Stimulated activated effector memory CD8-positive, alpha-beta T cell treated with anti-CD3 and anti-CD28 coated beads, Interleukin-12 subunit alpha, Interleukin-12 subunit beta, amount 100 ng/mL, for 72 hours (primary cell): ENCODE measurements around the gene ITGAE.
"Not testable (repeated sequence)": the region's sequence is repeated elsewhere in the genome, so short reads cannot be mapped to it uniquely, and the experiment has no call there.

Source experiments
- ATAC-seq: fragments of 150-1000 bp; cut with Tn5 transposase; 2 replicates; pipeline ENCODE4 v1.10.0; 2021
- DNase-seq, 2 donors: peaks; one replicate each; pipeline ENCODE4 v3.0.0; 2021 to 2022; ENCODE audit warnings: low spot score in 2 of 2
- H3K27ac Mint-ChIP-seq: one replicate; pipeline ENCODE4 v1.8.0; 2022; ENCODE audit warnings: mild to moderate bottlenecking, mixed read lengths
- H3K36me3 Mint-ChIP-seq: one replicate; pipeline ENCODE4 v1.8.0; 2022; ENCODE audit warnings: mild to moderate bottlenecking, mixed read lengths
- H3K4me1 Mint-ChIP-seq: one replicate; pipeline ENCODE4 v1.8.0; 2022; ENCODE audit warnings: mixed read lengths
- H3K4me3 Mint-ChIP-seq: one replicate; pipeline ENCODE4 v1.8.0; 2022; ENCODE audit warnings: mild to moderate bottlenecking, mixed read lengths
- H3K9me3 Mint-ChIP-seq: one replicate; pipeline ENCODE4 v1.8.0; 2022; ENCODE audit warnings: mixed read lengths

ITGAE gene

DNA sequence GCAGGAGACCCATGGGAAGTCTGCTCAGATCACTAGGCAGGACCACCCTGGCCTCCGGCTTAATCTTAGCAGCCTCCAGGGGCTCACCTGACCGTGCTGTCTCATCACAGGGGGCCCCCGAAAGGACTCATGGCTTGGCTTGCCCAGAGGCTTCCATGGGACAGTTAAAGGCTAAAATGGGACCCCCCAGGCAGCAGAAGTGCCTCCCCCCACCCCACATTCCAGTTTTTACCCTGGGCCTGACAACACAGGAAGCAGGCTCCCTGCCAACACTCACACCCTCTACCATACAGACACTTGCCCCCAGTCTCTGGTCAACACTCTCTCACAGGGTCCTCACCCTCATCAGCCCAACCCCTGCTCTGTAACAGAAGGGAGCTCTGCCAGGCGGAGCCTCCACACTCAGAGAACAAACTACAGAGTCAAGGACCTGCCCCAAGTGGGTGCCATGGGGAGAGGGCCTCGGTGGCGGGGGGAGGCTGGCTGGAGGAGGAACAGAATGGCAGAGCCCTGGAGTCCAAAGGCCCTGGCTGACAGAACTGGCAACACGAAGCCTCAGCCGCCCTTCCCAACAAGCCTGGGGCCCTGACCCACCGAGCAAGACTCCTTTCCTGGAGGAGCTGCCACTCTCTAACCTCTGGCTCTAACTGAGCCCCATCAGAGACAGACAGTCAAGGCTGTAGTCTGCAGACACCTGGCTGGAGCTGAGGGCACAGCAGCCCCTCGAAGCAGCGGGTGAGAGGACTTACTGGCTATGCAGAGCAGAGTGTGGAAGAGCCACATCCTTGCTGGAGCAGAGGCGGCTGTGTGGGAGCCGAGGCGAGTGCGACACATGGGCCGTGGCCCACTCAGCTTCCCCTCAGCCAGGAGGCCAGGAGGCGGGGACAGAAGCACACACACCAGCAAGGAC, at the start of gene ITGAE:
Gene ITGAE, minus strand, starts transcription at position 827 of the 910 bp plus-strand sequence. Its CDS starts 44 bp downstream, at position 783.
- H3K27ac Mint-ChIP-seq = peak within 1 kb of the TSS; percentile 88
- H3K4me3 Mint-ChIP-seq = peak within 1 kb of the TSS; percentile 80

GRCh38 chr17:3848229-3848835, 47.3 kb upstream of the ITGAE start:
- ATAC-seq (no peak), DNase-seq (no peak)
- H3K27ac Mint-ChIP-seq = no peak overlapping the region
- no peak overlapping the region for H3K4me3 Mint-ChIP-seq
- peaks cover 20% of the 10 kb centered on the region for H3K36me3 Mint-ChIP-seq
- peaks cover 33% of the 10 kb centered on the region for H3K4me1 Mint-ChIP-seq
- H3K9me3 Mint-ChIP-seq = no peaks in the 10 kb centered on the region

More for the DNA sequence above, at the start of gene ITGAE:
- ATAC-seq (no peak), DNase-seq (no peak)
- Mint-ChIP-seq H3K4me1 (peaks cover 81% of the 10 kb centered on the region), H3K9me3 (no peaks in the 10 kb centered on the region), H3K36me3 (peaks cover 36% of the 10 kb centered on the region)

- H3K27ac Mint-ChIP-seq = no peak overlapping the region
- DNase-seq = no peak
- ATAC-seq = no peak
- H3K4me3 Mint-ChIP-seq = peak overlapping the region; percentile 22
- no peaks in the 10 kb centered on the region for H3K9me3 Mint-ChIP-seq
- peaks cover 30% of the 10 kb centered on the region for H3K4me1 Mint-ChIP-seq
- peaks cover 31% of the 10 kb centered on the region for H3K36me3 Mint-ChIP-seq
These were observed 46.2 kb upstream of the ITGAE start for GRCh38 chr17:3847165-3847670.

DNA sequence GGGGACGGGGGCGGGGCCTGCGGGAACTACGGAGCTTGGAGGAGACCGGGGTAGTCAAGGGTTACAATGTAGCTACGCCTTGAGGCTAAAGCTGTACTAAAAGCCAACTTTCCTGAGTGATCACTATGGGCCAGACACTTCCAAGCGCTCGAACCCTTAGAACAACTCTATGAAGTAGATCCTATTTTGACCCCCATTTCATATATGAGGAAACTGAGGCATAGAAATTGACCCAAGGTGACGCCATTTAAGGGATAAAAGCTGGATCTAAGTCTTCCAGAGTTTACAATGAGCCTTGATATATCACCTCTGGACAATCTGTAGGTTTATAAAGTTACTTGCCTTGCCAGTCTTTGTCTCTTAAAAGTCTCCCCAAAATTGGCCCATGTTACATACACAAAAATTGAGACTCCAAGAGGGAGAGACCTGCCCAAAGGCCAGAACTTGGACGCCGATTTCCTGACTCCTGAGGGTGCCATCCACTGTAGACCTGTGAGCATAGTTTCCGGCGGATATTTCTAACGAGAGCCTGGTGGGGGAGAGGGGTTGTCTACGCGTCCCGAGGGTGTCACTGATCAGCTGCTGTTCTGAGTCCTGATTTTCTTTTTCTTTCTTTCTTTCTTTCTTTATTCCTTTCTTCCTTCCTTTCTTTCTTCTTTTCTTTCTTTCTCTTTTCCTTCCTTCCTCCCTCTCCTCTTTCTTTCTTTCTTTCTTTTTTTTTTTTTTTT, 45.6 kb upstream of the ITGAE start:
- H3K9me3 Mint-ChIP-seq = no peaks in the 10 kb centered on the region
- peak overlapping the region; percentile 93 for H3K27ac Mint-ChIP-seq
- DNase-seq (no peak), ATAC-seq (no peak)
- H3K4me1 Mint-ChIP-seq = peaks cover 27% of the 10 kb centered on the region
- H3K36me3 Mint-ChIP-seq = peaks cover 37% of the 10 kb centered on the region
- H3K4me3 Mint-ChIP-seq = peak overlapping the region; percentile 87

GRCh38 chr17:3845621-3846436, 44.8 kb upstream of the ITGAE start, which contains the start of gene NCBP3:
NCBP3 (minus strand) TSS chr17:3846246; CDS start chr17:3846223, 23 bp downstream.
- Mint-ChIP-seq H3K27ac (peak within 1 kb of the TSS; percentile 93), H3K36me3 (peaks cover 45% of the 10 kb centered on the region), H3K4me1 (peaks cover 25% of the 10 kb centered on the region), H3K9me3 (no peaks in the 10 kb centered on the region), H3K4me3 (peak within 1 kb of the TSS; percentile 87)
- ATAC-seq (peak; percentile 96), DNase-seq (peak; percentile 94 to 98)

DNA sequence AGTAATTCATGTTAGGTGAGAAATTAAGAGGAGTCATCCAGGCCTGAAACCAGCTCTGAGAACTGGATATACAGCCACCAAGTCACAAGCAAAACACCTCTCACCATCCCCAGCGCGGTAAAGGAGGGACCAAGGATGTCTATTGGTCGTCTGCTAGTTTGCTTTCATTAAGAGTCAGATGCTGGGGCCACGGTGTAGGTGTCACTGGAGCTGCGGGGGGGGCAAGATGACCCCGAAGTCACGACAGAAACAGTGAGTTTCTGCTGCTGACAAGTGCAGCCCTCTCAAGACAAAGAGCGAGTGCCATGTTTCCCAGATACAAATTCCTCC, 44.3 kb upstream of the ITGAE start:
- Mint-ChIP-seq H3K9me3 (no peaks in the 10 kb centered on the region), H3K27ac (peak overlapping the region; percentile 93), H3K4me1 (peaks cover 30% of the 10 kb centered on the region), H3K36me3 (peaks cover 50% of the 10 kb centered on the region), H3K4me3 (peak overlapping the region; percentile 87)
- ATAC-seq (peak; percentile 73), DNase-seq (peak; percentile 27 to 75)

DNA sequence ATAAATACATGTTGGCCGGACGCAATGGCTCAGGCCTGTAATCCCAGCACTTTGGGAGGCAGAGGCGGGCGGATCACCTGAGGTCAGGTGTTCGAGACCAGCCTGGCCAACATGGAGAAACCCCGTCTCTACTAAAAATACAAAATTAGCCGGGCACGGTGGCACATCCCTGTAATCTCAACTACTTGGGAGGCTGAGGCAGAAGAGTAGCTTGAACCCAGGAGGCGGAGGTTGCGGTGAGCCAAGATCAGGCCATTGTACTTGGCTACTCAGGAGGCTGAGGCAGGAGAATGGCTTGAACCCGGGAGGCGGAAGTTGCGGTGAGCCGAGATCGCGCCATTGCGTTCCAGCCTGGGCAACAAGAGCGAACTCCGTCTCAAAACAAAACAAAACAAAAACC, 43.6 kb upstream of the ITGAE start:
- peaks cover 36% of the 10 kb centered on the region for H3K4me1 Mint-ChIP-seq

GRCh38 chr17:3843935-3844516, 43.0 kb upstream of the ITGAE start:
- ATAC-seq = no peak
- DNase-seq = no peak
- no peaks in the 10 kb centered on the region for H3K9me3 Mint-ChIP-seq
- peaks cover 63% of the 10 kb centered on the region for H3K36me3 Mint-ChIP-seq
- peak overlapping the region; percentile 52 for H3K27ac Mint-ChIP-seq
- peaks cover 38% of the 10 kb centered on the region for H3K4me1 Mint-ChIP-seq
- H3K4me3 Mint-ChIP-seq = peak overlapping the region; percentile 87

More for the DNA sequence above, 43.6 kb upstream of the ITGAE start:
- peaks cover 57% of the 10 kb centered on the region for H3K36me3 Mint-ChIP-seq
- peak overlapping the region; percentile 52 for H3K27ac Mint-ChIP-seq
- peak overlapping the region; percentile 87 for H3K4me3 Mint-ChIP-seq
- not testable (repeated sequence) for ATAC-seq, H3K9me3 Mint-ChIP-seq, DNase-seq

- Mint-ChIP-seq H3K4me3 (no peak overlapping the region), H3K27ac (peak overlapping the region; percentile 23), H3K4me1 (peaks cover 30% of the 10 kb centered on the region), H3K36me3 (peaks cover 99% of the 10 kb centered on the region), H3K9me3 (no peaks in the 10 kb centered on the region)
- DNase-seq (no peak), ATAC-seq (no peak)
These were observed 37.2 kb upstream of the ITGAE start for GRCh38 chr17:3838206-3838605.

- DNase-seq (no peak), ATAC-seq (no peak)
- H3K36me3 Mint-ChIP-seq = peaks cover 97% of the 10 kb centered on the region
- no peak overlapping the region for H3K4me3 Mint-ChIP-seq
- H3K9me3 Mint-ChIP-seq = no peaks in the 10 kb centered on the region
- H3K4me1 Mint-ChIP-seq = peaks cover 29% of the 10 kb centered on the region
- no peak overlapping the region for H3K27ac Mint-ChIP-seq
These were observed 35.6 kb upstream of the ITGAE start for GRCh38 chr17:3836551-3836950.

- ATAC-seq (no peak), DNase-seq (no peak)
- Mint-ChIP-seq H3K36me3 (peaks cover 97% of the 10 kb centered on the region), H3K4me1 (peaks cover 26% of the 10 kb centered on the region), H3K27ac (no peak overlapping the region), H3K4me3 (no peak overlapping the region), H3K9me3 (no peaks in the 10 kb centered on the region)
These were observed 34.6 kb upstream of the ITGAE start for GRCh38 chr17:3835410-3836229.

DNA sequence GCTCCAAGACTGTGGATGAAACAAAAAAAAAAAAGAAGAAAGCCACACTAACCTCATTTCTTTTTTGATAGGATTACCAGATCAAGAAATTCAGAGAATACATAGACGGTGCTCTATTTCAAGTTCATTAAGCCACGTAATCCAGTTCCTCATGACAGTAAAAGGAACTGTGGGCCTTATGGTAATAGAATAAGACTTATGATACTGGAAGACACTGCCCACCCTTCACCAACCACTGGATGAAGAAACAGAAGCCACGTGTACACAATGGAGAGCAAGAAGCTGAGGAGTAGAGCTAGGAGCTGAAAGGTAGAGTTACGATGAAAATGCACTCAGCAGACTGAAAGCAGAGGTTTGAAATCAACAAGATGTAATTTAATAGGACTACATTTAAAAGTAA, 33.8 kb upstream of the ITGAE start:
- no peak overlapping the region for H3K27ac Mint-ChIP-seq
- peaks cover 97% of the 10 kb centered on the region for H3K36me3 Mint-ChIP-seq
- H3K9me3 Mint-ChIP-seq = no peaks in the 10 kb centered on the region
- peaks cover 19% of the 10 kb centered on the region for H3K4me1 Mint-ChIP-seq
- ATAC-seq (no peak), DNase-seq (no peak)
- no peak overlapping the region for H3K4me3 Mint-ChIP-seq

DNA sequence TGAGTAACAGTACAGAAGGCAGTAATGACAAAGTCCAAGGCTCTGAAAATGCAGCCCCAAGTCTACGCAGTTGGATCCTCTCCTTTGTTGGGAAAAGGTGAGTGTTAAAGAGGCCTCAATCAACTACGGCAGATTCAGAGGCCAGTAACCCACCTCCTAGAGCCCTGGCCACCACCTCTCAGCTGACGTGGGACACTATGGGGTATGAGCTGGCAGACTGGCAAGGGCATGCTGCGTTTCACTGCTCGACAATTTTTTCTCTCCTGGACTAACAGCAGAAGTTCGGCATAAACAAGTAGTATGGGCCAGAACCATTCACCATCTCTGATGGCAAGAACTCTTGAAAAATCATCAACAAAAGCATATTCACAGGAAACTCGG, 27.9 kb upstream of the ITGAE start:
- peaks cover 13% of the 10 kb centered on the region for H3K4me1 Mint-ChIP-seq
- no peak overlapping the region for H3K4me3 Mint-ChIP-seq
- H3K27ac Mint-ChIP-seq = peak overlapping the region; percentile 52
- no peak for DNase-seq
- no peaks in the 10 kb centered on the region for H3K9me3 Mint-ChIP-seq
- peaks cover 98% of the 10 kb centered on the region for H3K36me3 Mint-ChIP-seq
- ATAC-seq = no peak
